NB4 (cell line): ENCODE data around the gene PARD3.

Experiments used
- CTCF ChIP-seq: IDR thresholded peaks from one replicate; pipeline ENCODE4 v1.5.1; 2012; ENCODE audit warnings: low read depth, low read length
- MYC ChIP-seq: IDR thresholded peaks from 2 replicates; pipeline ENCODE4 v1.6.1; 2011; ENCODE audit warnings: low read depth, low read length
- POLR2A ChIP-seq: IDR thresholded peaks from 2 replicates; pipeline ENCODE4 v1.6.1; 2011; ENCODE audit warnings: mild to moderate bottlenecking; ENCODE audit not compliant: insufficient read length; ENCODE audit errors: extremely low read depth
- TF ChIP-seq, protein P1 (sequence below): IDR thresholded peaks from 2 replicates; pipeline ENCODE4 v1.6.1; 2011; ENCODE audit warnings: low read depth, low read length

- TF ChIP-seq CTCF (no peak), POLR2A (no peak), MYC (no peak)
- TF ChIP-seq, protein P1, sequence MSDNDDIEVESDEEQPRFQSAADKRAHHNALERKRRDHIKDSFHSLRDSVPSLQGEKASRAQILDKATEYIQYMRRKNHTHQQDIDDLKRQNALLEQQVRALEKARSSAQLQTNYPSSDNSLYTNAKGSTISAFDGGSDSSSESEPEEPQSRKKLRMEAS, result no peak
Observed at GRCh38 chr10:34825414-34825813, 10.3 kb upstream of the PARD3 start.
